GM21381 (cell line): Measurements from ENCODE around the gene COASY.
A peak's percentile ranks its signal among the peaks of the same experiment; 100 is the strongest.
"Not testable (repeated sequence)": the region's sequence is repeated elsewhere in the genome, so short reads cannot be mapped to it uniquely, and the experiment has no call there.

ENCODE experiments used
- ATAC-seq: cut with Tn5 transposase; IDR thresholded peaks from one replicate; pipeline ENCODE4 v1.9.1; 2021; ENCODE audit warnings: mild to moderate bottlenecking, moderate library complexity; ENCODE audit not compliant: unreplicated experiment

Gene COASY

GRCh38 chr17:42552736-42553135 lies 9.2 kb upstream of the COASY start, which contains the start of gene HSD17B1:
Gene HSD17B1, plus strand, starts transcription at chr17:42552923. Its CDS starts 11 bp downstream, at chr17:42552934.
- ATAC-seq: not testable (repeated sequence)

DNA sequence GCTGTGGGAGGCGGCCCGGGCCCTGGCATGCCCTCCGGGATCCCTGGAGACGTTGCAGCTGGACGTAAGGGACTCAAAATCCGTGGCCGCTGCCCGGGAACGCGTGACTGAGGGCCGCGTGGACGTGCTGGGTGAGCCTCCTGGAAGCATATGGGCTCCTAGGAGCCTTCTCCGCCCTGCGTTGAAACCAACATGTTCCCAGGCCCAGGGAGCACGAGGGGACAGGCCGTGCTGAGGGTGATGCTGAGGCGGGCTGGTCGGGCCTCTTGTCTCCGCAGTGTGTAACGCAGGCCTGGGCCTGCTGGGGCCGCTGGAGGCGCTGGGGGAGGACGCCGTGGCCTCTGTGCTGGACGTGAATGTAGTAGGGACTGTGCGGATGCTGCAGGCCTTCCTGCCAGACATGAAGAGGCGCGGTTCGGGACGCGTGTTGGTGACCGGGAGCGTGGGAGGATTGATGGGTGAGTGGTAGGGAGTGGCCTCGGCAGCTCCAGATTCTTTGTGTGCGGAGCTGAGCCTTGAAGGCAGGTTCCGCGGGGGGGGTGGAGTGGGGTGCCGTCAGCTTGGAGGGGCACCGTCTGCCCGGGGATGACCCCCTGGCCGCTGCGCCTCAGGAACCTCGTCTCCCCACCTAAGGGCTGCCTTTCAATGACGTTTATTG lies 8.7 kb upstream of the COASY start:
- no peak for ATAC-seq

DNA sequence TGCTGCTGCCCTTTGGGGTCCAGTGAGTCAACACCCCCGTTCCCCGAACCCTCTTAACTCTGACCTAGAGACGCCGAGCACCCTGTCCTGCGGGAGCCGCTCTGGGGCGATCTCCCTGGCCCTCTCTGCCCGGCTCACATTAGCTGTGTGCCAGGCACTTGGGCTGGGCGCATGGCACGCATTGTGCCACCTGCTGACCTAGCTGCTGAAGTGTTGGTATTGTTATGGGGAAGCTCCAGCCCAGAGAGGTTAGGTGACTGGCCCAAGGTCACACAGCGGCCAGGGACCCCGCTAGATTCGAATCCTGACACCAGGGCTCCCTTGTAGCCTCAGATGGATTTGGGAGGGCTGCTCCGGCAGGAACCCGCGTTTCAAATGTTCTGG lies 8.1 kb upstream of the COASY start:
- ATAC-seq: no peak

DNA sequence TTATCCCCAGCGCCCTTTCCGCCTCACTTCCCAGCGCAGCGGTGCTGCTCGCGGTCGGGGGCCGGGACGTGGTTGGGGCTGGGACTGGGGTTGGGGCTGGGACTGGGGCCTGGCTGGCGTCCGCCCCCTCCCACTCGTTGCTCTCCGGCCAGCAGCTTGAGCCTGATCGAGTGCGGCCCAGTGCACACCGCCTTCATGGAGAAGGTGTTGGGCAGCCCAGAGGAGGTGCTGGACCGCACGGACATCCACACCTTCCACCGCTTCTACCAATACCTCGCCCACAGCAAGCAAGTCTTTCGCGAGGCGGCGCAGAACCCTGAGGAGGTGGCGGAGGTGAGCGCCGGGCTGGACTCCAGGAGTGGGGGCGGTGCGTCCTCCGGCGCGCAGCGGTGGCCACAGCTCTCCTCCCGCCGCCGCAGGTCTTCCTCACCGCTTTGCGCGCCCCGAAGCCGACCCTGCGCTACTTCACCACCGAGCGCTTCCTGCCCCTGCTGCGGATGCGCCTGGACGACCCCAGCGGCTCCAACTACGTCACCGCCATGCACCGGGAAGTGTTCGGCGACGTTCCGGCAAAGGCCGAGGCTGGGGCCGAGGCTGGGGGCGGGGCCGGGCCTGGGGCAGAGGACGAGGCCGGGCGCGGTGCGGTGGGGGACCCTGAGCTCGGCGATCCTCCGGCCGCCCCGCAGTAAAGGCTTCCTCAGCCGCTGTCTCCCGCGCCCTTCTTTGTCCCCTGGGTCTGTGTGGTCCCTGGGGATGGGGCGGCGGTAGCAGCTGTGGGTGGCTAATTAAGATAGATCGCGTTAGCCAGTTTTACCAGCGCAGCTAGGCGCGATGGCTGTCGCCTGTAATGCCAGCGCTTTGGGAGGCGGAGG lies 7.5 kb upstream of the COASY start:
- peak; percentile 73 for ATAC-seq

- ATAC-seq: no peak
Measured at GRCh38 chr17:42555122-42555622, 6.8 kb upstream of the COASY start.

GRCh38 chr17:42555961-42556617 lies 5.9 kb upstream of the COASY start:
- ATAC-seq: not testable (repeated sequence)

GRCh38 chr17:42559075-42559474 lies 2.9 kb upstream of the COASY start:
- no peak for ATAC-seq

DNA sequence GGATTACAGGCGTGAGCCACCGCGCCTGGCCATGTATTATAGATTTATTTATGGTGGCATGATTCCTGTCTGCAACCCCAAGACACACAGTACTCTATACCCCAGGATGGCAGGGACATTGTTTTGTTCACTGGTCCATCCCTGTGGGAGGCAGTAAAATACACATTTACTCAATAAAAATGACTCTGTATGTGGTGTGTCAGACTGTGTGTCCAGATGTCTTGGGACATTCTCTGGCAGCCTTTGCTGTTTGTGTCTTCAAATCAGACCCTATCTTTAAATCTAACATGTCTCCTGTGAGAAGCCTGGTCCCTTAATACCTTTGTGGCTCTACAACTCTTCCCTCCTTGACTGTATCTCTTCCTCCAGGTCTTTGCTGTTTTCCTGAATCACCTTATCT lies 1.7 kb upstream of the COASY start:
- no peak for ATAC-seq

GRCh38 chr17:42562388-42563142 lies 617 bp downstream of the COASY start:
- ATAC-seq: no peak

GRCh38 chr17:42563143-42563509 lies 1.2 kb downstream of the COASY start:
- ATAC-seq: no peak

DNA sequence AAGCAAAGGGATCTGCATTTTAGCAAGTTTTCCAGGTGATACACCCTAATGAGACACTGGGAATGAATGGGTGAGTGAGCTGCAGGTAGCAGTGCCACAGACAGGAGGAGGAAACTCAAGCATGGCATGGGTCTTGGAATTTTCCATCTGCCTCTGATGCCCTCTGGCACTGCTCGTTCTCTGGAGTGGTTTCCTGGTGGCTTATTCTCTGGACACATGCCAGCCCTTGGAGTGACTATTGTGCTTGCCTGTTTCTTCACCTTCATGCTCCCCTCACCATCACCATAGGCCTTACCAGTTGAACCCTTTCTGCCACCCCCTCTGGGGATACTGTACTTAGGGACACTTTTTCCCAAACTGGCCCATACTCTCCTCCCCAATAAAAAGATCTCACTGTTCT lies 1.6 kb downstream of the COASY start:
- no peak for ATAC-seq

DNA sequence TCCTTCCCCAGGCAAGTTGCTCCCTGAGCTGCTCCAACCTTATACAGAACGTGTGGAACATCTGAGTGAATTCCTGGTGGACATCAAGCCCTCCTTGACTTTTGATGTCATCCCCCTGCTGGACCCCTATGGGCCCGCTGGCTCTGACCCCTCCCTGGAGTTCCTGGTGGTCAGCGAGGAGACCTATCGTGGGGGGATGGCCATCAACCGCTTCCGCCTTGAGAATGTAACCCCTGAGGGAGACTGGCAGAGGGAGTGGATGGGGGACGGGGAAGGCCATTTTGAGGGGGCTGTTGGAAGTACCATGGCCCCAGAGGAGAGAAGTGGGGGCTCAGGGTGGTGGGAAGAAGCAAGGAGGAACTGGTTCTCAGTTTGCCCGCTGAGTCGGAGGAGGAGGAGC lies 2.0 kb downstream of the COASY start:
- no peak for ATAC-seq

- no peak for ATAC-seq
Measured at GRCh38 chr17:42564815-42565522, 3.0 kb downstream of the COASY start.

- ATAC-seq: no peak
Measured at GRCh38 chr17:42565523-42566214, 3.7 kb downstream of the COASY start.

- ATAC-seq: peak; percentile 4
Measured at GRCh38 chr17:42566215-42566882, 4.4 kb downstream of the COASY start.

DNA sequence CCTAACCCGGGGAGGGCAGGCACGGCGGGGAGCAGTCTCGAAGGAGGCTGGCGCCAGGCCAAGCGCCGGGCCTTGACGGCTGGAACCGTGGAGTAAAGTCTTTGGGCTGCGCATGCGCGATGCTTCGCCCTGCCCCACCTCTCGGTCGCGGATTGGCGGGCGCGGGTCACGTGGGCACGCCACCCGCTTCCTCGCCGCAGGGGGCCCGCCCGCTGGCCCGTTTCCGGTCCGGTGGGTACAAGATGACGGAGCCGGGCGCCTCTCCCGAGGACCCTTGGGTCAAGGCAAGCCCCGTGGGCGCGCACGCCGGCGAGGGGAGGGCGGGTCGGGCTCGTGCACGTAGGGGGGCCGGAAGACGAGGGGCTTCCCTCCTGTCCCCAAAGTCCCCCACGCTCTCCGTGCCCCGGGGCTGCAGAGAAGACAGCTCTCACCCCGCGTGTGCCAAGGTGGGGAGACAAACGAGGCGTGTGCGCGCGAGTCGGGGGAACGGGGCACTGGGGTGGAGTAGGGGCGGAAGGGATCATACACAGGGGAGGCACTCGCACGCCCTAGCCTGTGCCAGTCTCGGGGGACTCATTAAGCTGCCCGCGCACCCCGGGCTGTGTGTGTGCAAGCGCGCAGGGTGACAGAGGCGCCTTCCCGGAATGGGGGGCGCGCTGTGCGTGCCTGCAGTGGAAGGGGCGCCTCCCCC lies 5.1 kb downstream of the COASY start, which contains the start of gene MLX:
Gene MLX, plus strand, starts transcription at position 218 of the 691 bp plus-strand sequence. Its CDS starts 25 bp downstream, at position 243.
- ATAC-seq: peak; percentile 65

DNA sequence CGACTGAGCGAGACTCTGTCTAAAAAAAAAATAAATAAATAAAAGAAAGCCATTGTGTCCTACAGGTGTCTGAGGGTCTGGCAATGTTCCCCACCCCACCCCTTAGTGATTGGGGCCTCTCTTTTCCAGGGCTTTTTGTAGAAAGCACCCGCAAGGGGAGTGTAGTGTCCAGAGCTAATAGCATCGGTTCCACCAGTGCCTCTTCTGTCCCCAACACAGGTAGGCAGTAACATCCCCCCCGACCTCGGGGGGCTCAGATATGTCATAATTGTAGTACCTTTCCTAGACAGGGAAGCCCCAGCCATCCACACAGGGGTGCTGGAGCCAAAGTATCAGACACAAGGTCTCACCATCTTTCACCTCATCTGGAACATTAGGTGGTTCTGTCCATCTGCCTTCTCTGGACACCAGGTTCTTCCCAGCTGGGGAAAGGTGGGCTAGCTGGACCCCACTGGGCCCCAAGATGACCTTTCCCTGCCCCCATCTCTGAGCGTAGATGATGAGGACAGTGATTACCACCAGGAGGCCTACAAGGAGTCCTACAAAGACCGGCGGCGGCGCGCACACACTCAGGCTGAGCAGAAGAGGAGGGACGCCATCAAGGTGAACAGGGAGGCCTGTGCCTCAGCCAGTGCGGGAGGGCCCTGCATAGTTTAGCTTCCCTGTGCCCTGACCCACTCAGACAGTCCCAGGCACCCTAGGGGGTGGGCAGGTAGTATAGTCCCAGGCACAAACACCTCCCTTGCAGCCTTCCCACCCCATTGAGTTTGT lies 6.6 kb downstream of the COASY start:
- ATAC-seq: no peak
